Stimulated activated CD4-positive, alpha-beta T cell treated with anti-CD3 and anti-CD28 coated beads, TNF-alpha, amount 100 ng/mL, for 4 hours (primary cell): ENCODE measurements around the gene PRSS57.

Experiments used
- DNase-seq, 3 experiments: peaks; one replicate each; pipeline ENCODE4 v3.0.0-alpha.2; 2020; ENCODE audit warnings: low read depth in 3 of 3

Gene PRSS57

GRCh38 chr19:638906-639252, 56.4 kb downstream of the PRSS57 start:
- DNase-seq = no peak
